NCI-H69 (cell line): ENCODE measurements around the gene PIP5KL1.
A peak's percentile ranks its signal among the peaks of the same experiment; 100 is the strongest.

Experiments used
- DNase-seq: peaks from one replicate; lab custom pipeline; 2025; lab: John Stamatoyannopoulos, UW

Gene PIP5KL1

GRCh38 chr9:127931092-127931881 is 710 bp upstream of the PIP5KL1 start:
- peak; percentile 88 for DNase-seq

GRCh38 chr9:127929625-127929979 is 975 bp downstream of the PIP5KL1 start:
- DNase-seq = no peak

DNA sequence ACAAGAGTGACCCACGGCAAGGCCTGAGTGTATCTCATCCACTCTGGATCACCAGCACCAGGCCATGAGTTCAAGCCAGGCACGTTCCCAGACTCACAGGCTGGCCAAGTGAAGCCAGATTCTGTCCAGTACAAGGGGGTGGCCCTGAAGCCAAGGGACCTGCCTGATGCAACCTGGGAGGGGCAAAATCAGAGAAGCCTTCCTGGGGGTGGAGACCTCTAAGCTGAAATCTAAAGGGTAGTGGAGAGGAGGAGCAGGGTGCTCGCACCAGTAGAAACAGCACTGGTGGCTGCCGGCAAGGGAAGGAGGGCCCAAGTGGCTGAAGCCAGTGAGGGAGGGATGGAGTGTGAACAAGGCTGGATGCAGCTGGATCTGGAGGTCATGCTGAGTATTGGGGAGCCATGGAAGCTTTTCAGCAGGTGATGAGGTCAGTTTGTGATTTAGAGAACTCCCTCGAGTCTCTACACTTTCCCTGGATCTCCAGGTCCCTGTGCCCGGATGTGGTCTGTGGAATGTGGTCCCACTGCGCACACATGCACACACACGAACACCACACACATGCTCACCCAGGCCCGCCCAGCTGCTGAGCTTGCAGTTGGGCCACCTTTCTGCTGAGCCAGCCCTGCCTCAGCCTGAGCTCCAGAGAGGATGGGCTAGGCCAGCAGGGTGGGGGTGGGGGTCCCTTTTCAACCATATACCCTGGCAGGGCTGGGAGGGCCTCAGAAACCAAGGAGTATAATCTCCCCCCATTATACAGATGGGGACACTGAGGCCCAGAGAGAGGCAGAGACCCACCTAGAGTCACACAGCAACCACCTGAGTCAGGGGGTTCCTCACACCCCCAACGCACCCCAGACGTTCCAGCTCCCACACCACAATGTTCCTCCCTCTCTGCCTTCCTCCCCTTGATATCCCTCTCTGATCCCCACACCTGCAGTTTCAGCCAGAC is 1.6 kb downstream of the PIP5KL1 start:
- DNase-seq = no peak

GRCh38 chr9:127927988-127928675 is 2.4 kb downstream of the PIP5KL1 start:
- DNase-seq = peak; percentile 69

DNA sequence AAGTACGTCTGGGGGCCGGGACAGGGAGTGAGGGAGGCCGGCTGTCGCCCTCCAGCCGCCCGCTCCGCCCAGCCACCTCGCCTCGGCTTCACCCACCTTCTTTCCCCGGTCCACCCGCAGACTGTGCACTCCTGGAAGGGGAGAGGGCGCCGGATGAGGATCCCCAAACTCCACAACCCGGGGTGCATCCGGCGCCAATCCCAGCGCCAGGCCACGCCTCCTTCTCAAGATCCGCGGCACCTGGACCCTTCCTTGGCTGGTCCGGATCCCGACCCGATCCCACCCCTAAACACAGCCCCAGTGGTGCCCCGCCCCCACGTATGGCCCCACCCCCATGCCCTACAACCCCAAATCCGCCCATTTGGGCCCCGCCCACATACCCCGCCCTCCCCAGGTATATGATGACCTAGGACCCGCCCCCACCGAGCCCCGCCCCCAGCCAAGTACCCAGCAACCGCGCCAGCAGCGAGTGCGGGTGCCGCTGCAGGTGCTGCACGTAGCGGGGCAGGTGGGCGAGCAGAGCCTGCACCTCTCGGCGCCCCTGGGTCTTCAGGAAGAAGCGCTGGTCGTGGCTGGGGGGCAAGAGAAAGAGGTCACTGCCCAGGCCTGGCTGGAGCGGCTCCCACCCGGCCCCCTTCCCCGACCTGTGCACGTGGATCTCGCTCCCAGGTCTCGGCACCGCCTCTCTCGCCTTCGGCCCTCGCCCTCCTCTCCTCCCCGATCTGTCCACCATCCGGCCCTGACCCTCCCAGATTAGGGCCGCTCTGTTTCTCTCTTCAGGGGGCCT is 3.2 kb downstream of the PIP5KL1 start:
- peak; percentile 81 for DNase-seq

GRCh38 chr9:127926906-127927200 is 3.7 kb downstream of the PIP5KL1 start:
- no peak for DNase-seq

DNA sequence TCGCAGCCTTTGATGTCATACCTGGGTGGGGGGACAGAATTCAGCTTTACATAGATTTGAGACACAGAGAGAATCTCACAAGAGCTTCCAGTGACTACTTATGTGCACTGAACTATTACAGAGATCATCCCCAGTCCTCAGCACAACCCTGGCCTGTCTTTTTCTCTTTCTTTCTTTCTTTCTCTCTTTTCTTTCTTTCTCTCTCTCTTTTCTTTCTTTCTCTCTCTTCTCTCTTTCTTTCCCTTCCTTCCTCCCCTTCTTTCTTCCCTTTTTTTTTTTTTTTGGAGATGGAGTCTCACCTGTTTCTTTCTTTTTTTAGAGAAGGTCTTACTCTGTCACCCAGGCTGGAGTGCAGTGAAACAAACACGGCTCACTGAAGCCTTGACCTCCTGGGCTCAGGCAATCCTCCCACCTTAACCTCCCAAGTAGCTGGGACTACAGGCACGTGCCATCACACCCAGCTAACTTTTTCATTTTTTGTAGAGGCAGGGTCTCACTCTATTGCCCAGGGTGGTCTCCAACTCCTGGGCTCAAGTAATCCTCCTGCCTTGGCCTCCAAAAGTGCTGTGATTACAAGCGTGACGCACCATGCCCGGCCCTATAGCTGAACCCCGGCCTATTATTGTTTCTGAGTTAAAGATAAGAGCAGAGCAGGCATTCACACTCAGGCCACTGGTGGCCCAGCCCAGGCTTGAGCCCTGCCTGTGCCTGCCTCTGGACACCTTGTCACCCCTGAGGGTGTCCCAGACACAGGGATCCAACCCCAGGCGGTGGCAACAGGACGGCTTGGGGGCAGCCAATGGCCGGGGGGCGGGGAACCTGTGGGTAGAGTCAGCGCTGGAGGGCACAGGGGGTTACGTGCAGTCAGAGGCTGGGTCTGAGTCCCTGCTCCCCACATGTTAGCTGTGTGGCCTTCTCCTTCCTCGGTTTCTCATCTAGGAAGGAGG is 4.3 kb downstream of the PIP5KL1 start:
- no peak for DNase-seq

GRCh38 chr9:127924736-127925444 is 5.7 kb downstream of the PIP5KL1 start:
- DNase-seq = no peak

GRCh38 chr9:127923771-127924170 is 6.8 kb downstream of the PIP5KL1 start:
- no peak for DNase-seq

- DNase-seq = peak; percentile 87
Observed at GRCh38 chr9:127923046-127923445, 7.5 kb downstream of the PIP5KL1 start.

GRCh38 chr9:127921557-127922120 is 8.9 kb downstream of the PIP5KL1 start:
- peak; percentile 71 for DNase-seq

GRCh38 chr9:127920794-127921193 is 9.8 kb downstream of the PIP5KL1 start:
- DNase-seq = no peak

GRCh38 chr9:127919253-127919815 is 11.2 kb downstream of the PIP5KL1 start:
- no peak for DNase-seq

GRCh38 chr9:127918183-127919107 is 12.1 kb downstream of the PIP5KL1 start:
- DNase-seq = no peak

- DNase-seq = no peak
Observed at GRCh38 chr9:127917603-127918002, 13.0 kb downstream of the PIP5KL1 start.

DNA sequence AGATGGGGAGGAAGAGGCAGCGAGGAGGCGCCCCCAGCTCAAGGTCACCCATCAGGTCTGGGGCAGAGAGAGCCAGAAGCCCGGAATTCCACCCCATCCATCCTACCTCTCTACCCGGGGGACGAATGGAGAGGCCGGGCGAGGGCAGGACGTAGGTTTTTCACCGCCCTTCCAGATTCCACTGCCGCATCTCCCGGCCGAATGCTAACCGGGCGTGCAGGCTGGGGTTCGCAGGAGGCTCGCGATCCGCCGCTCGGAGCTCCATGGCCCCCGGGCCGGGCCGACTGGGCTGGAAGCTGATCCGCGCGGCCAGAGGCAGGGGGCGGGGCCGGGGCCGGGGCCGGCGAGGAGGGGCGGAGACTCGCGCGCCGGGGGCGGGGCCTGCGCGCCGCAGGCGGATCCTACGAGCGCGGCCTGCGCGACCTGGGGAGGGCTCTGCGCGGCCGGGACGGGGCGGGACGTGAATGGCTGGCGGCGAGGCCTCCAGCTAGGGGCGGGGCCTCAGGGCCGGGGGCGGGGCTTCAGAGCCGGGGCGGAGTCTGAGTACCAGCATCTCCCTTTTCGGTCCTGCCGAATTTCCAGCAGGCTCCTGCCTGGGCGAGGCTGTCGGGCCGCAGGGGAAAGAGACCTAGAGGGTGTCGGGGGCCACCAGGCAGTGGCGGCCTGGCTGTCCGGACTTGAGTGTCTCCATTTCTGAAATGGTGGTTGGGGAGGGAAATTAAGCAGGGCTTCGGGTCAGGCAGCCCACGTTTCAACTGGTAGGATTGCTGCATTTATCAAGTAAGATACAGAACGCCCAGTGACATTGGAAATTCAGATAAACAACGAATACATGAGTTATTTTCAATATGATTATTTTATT is 13.6 kb downstream of the PIP5KL1 start, which contains the start of gene ST6GALNAC4:
Gene ST6GALNAC4, minus strand, starts transcription at position 322 of the 862 bp plus-strand sequence. CDS start 622 bp downstream, outside the sequence.
- peak; percentile 94 for DNase-seq
